GM19025 (cell line): ENCODE data around the gene SEPTIN3.
"Not testable (repeated sequence)": the region's sequence is repeated elsewhere in the genome, so short reads cannot be mapped to it uniquely, and the experiment has no call there.

Source experiments
- ATAC-seq: cut with Tn5 transposase; IDR thresholded peaks from one replicate; pipeline ENCODE4 v1.9.1; 2021; ENCODE audit warnings: mild to moderate bottlenecking, low read depth, moderate library complexity; ENCODE audit not compliant: unreplicated experiment

Gene SEPTIN3

DNA sequence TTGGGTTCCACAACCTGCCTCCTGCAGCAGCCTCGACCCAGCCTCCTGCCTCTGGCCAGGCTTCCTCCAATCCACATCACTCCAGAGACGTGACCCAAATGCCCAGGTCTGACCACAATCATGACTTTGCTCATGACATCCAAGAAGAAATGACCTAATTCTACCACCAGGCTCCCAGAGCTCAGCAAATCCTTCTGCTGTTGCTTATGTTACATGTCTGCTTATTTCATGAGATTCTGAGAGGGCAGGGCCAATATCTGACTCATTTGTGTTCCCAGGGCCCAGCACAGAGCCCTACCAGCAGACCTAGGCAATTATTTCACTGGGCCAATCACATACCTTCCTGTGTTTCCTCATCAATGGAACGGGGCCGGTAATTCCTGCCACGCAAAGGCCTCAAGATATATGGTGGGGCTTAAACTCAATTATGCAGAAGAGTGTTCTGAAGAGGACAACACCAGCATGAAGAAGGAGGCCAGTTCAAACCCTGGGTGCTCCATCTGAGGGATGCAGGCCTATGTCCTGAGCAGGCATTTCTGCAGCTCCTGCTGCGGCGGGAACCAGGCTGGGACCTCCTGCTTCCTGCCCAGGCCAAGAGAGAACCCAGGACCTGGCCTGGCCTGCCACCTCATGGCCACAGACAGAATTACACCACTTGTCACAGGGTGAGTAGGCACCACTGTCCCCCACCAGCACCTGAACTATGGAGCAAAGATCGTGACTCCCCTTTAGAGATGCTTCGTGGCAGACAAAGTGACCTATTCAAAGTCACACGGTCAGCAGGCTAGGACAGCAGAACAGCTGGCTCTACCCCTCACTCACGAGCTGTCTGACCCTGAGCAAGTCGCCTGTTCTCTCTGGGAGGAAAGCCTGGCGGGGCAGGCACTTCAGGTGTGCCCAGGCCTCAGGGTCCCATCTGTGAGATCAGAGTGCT, 28.1 kb upstream of the SEPTIN3 start:
- ATAC-seq = peak; percentile 29

DNA sequence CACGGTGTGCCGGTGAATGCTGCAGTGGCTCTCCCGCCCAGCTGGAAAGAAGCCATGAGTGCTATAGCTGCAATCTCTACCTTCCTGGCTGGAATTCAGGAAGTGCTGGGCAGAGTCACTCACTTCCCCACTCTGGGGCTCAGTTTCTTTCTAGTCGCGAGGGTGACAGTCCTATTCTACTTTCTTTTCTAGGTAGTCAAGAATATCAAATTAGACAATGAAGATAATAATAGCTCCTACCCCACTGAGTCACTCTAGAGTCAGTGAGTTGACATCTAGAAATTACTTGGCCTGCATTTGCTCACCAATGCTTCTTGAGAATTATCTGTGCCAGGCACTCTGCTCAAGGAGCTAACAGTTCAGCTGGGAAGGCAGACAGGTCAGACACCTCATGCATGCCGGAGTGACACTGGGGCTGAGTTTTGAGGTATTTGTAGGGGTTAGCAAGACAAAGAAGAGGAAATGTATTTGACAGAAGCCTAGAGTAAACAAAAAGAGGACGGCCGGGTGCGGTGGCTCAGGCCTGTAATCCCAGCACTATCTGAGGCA, 25.5 kb upstream of the SEPTIN3 start:
- no peak for ATAC-seq

DNA sequence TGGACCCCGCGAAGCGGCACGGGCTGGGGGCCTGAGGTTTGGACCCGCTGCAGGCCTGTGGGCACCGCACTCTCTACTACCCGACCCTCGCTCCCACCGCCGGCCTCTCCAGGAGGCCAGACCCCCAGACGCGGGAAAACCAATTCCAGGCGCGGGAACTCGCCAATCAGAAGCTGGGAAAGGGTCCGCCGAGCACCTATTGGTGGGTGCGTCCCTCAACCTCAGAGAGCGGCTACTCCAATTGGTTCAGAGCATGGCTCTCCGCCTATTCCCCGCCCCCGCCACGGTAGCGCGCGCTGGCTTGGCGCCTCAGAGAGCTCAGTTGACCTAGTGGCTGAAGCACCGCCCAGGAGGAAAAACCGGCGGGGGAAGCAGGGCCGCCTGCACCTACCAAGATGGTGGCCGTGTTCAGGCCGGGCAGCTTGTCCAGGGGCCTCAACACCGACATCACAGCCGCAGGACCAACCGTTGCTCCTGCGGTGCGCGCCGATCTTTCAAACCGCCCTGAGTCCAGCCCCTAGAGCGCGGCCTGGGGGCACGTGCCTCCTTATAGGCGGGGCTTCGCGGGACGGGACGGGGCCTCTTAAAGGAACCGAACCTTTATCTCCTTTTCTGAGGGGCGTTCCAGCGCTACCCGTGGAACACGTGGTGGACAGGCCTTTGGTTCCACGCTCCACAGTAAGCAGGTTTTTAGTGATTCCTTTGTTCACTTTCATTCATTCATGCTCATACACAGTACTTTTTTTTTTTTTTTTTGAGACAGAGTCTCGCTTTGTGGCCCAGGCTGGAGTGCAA, 22.4 kb upstream of the SEPTIN3 start, which contains the start of gene CENPM:
Gene CENPM, minus strand, starts transcription at position 524 of the 795 bp plus-strand sequence. Its CDS starts 76 bp downstream, at position 448.
- ATAC-seq = peak; percentile 73

DNA sequence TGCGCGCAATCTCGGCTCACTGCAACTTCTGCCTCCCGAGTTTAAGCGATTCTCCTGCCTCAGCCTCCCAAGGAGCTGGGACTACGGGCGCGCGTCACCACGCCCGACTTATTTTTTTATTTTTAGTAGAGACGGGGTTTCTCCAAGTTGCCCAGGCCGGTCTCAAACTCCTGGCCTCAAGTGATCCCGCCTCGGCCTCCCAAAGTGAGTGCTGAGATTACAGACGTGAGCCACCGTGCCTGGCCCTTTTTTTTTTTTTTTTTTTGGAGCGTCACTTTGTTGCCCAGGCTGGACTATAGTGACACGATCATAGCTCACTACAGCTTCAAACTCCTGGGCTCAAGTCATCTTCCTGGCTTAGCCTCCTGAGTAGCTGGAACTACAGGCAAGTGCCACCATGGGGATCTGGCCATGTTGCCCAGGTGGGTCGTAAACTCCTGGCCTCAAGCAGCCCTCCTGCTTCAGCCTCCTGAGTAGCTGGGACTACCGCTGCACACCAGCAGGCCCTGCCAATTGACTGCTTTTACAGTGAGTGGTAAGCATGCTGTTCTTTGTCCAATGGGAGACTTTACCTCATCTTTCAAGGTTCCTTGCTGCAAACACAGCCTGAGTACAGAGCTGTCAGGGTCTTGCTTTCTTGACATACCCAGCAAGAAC, 21.7 kb upstream of the SEPTIN3 start:
- ATAC-seq = no peak

DNA sequence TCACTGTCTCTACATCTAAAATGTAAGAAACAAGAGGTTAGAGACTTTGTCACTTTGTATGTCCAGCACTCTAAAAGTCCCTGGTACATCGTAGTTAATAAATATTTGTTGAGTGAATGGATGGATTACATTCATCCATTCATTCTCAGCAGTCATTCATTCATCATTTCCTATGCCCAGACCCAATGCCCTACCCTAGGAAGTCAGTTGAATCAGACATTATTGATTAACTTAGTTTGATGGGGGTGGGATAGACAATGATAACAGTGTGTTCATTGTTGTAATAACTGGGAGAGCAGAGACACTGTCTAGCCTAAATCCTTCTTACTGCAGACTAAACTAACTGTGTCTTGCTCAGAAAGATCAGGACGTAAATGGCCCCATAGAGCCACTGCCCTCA, 21.1 kb upstream of the SEPTIN3 start:
- ATAC-seq = no peak

DNA sequence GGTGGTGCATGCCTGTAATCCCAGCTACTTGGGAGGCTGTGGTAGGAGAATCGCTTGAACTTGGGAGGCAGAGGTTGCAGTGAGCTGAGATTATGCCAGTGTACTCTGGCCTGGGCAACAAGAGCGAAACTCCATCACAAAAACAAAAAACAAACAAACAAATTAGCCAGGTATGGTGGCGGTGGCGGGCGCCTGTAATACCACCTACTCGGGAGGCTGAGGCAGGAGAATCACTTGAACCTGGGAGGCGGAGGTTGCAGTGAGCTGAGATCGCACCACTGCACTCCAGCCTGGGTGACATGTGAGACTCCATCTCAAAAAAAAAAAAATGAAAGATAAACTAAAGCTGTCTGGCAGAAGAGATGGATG, 20.3 kb upstream of the SEPTIN3 start:
- ATAC-seq = not testable (repeated sequence)

DNA sequence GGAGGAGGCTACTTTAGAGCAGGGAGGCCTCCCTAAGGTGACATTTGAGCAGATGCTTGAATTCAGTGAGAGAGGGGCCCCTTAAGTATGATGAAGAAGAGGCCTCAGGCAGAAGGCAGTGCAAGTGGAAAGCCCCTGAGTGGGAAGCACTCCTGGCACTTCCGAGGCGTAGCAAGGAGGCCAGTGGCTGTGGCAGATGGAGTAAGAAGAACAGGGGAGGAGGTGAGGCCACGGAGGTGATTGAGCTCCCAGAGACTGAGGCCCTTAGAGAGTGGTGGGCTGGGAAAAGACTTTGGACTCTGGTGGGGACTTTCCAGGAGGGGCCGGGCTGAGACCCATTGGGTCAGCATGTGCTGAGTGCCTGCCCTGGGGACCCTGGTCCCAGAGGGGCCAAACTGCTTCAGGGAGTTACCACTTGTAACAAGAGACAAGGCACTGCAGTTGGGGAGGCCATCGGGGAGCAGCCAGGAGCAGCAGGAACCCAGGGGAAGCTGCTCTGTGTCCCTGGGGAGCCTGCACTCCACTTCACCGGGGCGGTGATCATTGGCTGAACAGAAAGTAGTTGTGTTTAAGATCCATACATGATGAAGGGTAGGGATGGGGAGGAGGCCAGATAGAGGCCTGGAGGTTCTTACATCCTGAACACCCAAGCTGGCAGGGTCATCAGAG, 19.8 kb upstream of the SEPTIN3 start:
- ATAC-seq = peak; percentile 25

DNA sequence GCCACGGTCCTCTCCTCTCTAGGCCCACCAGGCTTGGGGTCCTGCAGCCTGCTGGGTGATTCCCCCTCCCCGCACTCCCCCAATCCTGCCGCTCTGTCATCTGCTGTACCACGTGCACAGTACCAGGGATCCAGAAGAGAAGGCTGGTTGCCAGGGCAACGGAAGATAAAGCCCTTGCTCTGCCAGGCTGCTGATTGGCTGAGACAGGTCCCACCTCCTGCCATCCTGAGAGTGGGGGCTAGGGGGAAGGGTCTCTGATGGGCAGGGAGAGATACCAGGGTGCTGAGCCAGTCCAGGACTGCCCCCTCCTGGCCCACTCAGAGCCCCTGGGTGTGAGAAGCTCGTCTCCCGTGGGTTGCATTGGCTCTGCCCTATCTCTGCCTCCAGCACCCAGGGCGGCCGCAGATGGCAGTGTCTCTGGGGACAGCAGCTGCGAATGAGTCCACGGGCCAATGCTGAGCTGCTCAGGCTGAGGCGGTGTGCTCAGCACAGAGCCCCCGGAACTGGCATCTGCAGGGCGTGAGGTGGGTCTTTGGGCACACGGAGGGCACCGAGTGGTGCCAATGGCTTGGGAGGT, 17.3 kb upstream of the SEPTIN3 start, which contains the start of gene SMIM45:
Gene SMIM45, plus strand, starts transcription at position 253 of the 577 bp plus-strand sequence.
- ATAC-seq = no peak

DNA sequence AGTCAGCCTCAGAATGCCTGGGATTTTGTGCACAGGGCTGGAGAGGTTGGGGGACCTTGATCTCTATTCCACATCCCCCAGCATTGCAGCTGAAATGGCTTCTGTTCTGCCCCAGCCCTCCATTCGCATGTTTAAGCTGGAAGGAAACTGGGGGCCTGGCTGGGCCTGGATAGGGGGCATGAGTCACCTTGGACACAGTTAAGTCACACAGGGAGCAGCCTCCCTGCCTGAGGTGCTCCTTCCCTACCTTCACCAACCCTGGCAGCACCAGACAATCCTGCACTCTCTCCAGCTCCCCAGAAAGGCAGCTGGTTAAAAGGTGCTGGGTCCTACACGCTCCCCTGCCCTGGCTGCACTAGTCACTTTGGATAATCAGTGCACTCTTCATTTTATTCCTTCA, 16.5 kb upstream of the SEPTIN3 start:
- no peak for ATAC-seq

DNA sequence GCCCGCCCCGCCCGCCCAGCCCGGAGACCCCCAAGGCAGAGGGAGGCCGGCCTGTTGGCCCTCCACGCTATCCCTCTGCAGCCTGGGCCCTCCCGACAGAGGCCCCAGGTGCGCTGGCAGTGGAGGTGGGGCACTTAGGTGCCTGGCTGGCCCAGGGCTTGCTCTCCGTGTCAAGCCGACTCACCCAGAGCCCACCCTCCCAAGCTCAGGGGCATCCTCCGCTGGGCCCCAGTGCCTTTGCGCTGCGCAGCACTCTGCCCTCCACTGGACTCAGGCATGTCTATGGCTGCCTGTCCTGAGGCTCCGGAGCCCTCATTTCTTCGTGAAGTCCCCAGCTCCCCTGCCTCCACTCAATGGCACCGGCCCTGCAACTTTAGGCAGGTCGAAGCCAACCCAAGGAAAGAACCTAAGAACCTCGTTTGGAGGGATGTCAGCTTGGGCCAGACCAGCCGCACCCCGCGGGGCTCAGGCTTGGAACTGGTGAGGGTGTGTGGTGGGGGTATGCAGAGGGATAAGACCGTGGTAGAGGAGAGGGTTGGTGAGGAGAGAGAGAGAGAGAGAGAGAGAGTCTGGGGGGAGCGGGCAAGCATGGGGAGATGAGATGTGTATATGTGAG, 11.2 kb upstream of the SEPTIN3 start:
- ATAC-seq = no peak

DNA sequence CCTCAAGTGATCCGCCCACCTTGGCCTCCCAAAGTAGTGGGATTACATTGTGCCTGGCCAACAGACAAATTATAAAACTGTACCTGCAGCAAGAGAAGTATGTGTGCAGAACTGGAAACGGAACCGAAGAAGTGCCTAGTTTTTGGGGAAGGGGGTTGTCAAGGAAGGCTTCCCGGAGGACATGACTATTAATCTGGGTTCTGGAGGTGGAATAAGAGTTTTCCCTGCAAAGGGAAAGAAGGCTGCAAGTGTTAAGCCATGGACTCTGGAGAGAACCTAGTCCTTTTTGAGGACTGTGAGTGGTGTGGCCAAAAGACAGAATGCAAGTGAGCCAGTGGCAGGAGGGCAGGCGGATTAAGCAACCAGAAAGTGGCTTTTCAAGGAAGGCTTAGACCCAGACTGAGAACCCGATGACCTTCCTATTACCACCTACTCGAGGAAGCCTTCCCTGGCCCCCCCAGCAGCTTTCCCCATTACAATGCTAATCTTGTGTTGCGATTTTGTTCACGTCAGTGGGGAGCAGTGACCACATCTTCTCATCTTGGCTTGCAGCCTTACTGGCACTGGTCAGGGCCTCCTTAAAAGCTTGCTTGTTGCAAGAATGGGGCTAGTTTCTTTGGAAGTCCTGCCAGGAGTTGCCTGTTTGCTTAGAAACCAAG, 5.7 kb upstream of the SEPTIN3 start:
- no peak for ATAC-seq

DNA sequence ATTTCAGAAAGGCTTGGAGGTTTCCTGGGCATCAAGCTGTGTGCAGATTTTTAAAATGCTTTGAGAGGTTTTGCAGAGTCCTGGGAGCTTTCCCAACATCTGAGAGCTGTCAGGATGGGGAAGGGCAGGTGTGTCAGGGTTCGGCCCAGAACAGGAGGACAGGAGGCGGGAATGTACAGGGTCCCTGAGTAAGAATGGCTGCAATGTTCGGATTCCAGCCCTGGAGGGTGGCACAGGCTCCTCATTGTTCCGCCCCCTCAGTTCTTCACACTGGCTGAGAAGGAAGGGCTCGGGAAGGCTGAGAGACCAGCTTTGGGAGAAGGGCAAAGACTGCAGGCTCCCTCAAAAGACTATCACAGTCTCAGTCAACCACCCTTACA, 5.1 kb upstream of the SEPTIN3 start:
- ATAC-seq = no peak

DNA sequence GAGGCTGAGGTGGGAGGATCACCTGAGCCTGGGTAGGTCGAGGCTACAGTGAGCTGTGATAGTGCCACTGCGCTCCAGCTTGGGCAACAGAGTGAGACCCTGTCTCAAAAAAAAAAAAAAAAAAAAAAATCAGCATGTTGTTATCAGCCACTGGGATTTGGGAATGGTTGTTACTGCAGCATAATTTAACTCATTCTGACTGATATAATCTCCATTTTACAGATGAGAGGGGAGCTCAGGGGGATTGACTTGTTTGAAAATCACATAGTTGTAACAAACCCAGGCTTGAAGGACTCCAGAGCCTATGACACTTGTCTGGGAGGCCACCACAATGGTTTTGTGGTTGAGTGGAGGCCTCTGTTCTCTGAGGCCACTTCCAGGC, 3.0 kb upstream of the SEPTIN3 start:
- ATAC-seq = no peak

DNA sequence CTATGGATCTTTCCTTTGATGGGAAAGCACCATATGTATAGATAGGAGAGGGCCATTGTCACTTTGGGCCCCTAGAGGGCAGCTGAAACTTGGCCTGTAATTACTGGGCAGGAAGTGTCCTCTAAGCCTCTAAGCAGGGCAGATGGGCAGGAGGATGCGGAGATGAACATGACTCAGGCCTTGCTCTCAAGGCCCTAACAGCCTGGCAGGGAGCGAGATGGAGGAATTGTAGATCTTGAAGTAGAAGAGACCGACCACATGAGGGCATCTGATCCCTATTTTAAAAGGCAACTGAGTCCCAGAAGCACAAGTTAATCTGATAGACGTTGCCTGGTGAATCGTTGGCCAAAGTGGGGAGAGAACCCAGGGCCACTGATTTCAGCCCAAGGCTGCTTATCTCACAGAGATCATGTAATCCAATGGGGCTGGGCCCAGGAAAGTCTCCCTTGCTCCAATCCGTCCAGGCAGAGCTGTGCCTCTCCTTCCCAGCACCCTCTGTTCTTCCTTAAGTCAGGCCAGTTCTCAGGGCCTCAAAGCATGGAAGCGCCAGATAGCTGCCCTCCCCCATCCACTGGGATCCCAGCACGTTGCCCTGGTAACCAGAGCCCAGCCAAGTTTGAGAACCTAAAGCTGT, 2.5 kb upstream of the SEPTIN3 start:
- ATAC-seq = no peak

DNA sequence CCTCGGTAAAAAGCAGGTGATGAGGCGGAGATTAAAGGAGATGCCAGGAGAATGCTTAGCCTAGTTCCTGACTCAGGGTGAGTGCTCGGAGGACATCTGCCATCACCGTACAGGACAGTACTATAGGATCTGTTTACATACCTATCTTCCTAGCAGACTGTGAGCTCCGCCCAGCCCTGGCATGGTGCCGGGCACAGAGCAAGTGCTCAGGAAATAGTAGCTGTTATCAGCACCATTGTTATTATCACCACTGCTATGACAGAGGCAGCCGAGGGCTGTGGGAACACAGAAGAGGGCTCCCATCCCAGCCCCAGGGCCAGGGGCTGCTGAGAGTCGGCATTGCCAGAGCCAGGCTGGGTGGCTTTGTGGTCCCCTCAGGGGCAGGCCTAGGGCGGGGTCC, 642 bp upstream of the SEPTIN3 start:
- no peak for ATAC-seq

DNA sequence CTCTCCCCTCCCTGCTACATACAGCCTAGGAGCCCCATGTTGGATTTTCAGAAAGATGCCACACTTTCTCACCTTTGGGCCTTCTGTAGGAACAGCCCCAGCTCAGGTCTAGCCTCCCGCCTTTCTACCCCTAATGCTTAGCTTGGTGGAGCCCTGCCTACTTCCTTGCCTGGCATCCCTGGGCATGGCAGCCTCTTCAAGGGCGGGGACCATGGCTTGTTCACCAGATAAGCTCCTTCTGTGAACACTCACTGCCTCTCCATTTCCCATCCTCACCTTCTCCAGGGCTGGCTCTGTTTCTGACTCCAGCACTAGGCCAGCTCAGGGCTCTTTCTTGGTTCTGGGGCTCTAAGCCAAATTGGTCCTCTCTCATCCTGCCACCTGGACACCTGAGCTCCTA, 1.4 kb downstream of the SEPTIN3 start:
- no peak for ATAC-seq

DNA sequence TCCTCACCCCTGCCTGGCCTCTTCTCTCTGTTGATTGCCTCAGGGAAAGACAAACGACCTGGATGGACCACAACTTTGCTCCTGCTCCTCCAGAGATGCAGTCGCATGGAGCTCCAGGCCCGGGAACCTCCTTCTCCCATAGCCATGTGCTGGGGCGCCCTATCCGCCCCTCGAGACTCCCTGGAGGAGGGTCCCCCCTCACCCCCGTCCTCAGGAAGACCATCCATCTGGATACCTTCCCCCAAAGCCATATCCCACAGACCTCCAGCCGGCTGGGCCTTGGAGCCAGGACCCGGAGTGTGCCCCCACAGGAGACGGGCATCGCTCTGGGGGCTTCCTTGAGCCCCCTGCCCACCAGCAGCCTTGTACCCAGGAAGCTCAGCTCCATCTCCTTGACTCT, 2.2 kb downstream of the SEPTIN3 start:
- no peak for ATAC-seq

DNA sequence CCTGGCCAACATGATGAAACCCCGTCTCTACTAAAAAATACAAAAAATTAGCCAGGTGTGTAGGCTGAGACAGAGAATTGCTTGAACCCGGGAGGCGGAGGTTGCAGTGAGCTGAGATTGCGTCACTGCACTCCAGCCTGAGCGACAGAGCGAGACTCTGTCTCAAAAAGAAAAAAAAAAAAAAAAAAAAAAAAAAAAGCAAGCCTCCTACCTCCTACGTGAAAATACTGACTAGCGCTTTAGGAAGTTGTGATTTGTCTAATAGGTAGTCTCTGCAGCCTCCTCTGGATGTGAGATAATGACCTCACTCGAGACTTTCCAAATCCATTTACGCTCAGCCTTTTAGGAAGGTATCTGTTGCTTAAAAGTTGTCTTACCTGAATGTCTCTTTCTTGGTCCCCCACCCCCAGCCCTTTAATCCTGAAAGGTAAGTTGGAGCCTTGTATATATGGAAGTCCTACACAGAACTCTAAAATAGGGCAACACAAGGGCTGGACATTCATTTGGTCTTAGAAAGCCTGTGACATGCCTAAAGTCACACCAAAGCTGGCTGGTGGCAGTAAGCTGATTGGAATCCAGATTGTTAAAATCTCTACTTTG, 5.5 kb downstream of the SEPTIN3 start:
- ATAC-seq = no peak
